HG03196 (cell line): Measurements from ENCODE around the gene AMH.

ENCODE experiments used
- ATAC-seq: cut with Tn5 transposase; IDR thresholded peaks from one replicate; pipeline ENCODE4 v1.9.1; 2021; ENCODE audit not compliant: unreplicated experiment

Gene AMH

DNA sequence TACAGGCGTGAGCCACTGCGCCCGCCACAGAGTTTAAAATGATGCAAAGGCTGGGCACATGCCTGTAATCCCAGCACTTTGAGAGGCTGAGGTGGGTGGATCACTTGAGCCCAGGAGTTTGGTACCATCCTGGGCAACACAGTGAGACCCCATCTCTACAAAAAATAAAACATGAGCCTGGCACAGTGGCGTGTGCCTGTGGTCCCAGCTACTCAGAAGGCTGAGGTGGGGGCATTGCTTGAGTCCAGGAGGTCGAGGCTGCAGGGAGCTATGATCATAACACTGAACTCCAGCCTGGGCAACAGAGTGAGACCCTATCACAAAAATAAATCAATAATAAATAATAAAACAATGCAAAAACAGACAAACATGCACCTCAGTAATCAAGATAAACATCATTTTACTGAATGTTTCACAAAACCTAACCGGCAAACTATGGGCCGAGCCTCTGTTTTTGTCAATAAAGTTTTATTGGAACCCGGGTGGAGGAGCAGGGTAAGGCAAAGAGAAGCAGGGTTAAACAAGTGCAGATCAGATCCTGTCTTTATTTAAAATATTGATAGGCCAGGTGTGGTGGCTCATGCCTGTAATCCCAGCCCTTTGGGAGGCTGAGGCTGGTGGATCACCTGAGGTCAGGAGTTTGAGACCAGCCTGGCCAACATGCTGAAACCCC is 34.8 kb downstream of the AMH start:
- no peak for ATAC-seq

DNA sequence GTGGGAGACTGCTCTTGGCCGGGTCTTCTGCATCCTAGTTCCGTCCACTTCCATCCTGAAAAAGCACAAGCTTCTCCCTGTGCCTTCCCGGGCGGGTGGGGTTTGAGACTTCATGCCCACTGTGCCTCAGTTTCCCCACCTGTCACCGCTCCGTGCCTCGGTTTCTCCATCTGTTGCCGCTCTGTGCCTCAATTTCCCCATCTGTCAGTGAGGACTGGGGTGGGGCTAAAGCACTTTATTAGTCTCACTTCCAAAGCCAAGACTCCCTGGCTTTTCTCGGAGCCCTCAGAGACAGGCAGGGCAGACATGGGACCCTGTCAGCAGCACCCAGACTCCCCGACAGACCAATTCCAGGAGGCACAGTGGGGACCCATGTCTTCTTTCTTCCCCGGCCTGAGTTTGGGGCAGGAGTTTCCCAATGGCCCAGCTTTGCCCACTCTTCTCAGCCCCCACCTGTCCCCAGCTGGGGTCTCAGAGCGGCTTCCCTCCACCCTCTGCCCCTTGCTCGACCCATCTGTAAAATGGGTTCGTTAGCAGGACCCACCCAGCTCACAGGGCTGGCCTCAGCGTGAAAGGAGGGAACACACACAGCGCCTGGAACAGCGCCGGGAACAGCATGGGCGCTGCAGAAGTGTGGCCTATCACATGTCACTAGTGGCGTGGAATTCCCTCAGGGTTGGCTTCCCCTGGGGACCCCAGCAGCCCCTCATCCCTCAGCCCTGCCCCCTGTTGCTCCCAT is 37.4 kb downstream of the AMH start:
- no peak for ATAC-seq

DNA sequence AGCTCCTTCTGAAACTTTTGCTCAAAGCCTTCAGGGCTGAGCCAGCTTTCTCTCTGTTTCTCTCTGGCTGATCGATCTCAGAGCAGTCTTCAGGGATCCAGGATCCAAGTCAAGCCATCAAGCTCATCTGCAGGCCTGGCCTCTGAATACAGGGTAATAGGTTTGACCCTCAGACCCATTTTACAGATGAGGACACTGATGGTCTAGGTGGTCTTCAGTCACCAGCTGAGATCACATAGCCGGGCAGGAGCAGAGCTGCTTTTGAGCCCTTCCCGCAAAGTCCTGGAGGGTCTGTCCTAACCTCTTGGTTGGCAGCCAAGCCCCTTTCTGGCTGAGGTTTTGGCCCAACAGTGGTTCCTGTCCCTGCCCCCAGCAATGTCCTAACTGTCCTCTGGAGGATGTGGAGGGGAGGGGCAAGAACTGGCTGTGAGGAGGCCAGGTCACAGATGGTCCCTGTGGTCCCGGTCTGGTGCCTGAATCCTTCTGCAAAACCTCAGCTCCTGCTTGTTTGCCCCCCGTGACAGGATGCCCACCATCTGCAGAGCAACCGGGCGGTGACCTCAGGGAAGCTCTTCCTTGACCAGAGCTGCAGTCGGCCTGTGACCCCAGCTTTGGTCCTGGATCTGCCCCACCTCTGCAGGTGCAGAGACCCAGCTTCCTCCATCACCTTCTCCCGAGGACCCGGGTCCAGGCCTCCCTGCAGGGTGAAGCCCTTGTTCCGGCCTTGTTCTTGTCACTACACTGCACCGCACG is 38.6 kb downstream of the AMH start:
- ATAC-seq = no peak

DNA sequence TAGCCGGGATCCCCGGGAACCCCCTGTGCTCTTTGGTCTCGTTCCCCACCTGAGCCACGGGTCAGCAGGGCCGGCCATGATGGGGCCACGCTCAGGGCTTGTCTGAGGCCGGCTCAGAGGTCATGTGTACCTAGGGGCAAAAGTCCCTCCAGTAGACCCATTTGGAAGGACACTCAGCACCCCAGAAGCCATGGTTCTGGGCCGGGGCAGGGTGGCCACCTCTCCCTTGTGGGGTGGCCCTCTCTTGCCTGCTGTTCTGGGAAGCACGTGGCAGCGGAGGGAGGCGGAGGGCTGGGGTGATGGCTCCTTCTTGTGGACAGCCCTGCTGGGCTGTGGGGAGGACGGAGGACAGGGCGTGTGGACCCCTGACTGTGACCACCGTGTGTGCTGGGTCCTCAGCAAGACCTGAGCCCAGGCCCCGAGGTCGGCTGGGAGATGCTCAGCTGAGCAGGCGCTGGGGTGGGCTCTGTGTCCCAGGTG is 39.3 kb downstream of the AMH start:
- no peak for ATAC-seq

DNA sequence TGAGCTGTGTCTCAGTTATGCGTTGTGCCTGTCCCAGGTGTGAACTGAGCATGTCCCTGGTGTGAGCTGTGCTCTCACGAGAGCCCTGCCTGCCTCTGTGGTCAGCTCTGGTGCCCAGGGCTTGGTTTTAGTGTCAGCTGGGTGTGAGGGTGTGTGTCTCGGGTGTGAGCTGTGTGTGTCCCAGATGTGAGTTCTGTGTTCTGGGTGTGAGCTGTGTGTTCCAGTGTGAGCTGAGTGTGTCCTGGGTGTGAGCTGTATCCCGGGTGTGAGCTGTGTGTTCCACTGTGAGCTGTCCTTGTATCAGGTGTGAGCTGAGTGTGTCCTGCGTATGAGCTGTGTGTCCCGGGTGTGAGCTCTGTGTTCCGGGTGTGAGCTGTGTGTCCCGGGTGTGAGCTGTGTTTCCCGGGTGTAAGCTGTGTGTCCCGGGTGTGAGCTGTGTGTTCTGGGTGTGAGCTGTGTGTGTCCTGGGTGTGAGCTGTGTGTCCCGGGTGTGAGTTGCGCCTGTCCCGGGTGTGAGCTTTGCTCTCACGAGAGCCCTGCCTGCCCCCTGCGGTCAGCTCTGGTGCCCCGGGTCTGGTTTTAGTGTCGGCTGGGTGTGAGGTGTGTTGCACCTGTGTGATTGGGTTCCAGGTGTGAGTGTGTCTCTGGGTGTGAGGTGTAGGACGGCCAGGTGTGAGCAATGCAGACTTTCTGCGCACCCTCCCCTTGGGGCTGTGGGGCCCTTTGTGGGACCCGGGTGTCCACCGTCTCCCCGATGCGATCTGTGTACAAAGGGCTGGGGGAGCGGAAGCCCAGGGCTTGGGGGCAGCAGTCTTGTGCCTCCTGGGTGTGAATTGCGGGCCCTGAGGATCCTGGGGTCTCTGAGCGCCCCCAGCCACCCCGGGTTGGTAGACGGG is 39.9 kb downstream of the AMH start:
- ATAC-seq = no peak

DNA sequence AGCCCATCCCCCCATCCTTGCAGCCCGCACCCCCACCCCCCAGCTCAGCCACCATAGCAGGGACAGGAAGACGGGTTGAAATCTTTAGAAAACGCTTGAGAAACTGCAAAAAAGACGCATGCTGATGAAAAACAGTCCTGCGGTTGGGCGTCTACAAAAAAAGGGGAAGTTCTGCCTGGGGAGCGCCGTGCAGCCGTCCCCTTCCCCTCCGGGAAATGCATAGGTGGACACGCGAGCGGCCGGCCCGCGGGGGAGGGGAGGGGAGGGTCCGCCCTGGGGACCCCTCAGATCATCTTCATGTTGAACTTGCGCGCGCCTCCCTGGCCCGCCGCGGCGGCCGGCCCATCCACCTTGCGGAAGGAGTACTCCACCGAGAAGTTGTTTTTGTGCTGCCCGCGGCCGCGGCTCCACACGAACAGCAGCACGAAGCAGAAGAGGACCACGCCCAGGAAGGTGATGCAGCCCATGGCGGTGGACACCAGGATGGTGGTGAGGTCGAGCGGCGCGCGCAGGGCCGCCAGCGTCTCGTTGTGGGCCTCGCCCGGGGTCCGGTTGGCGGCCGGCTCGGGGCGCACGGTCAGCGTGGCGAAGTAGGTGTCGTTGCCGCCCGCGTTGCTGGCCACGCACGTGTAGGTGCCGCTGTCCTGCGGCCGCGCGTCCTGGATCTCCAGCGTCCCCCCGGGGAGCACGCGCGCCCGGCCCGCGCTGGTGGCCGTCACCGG is 40.8 kb downstream of the AMH start:
- no peak for ATAC-seq

DNA sequence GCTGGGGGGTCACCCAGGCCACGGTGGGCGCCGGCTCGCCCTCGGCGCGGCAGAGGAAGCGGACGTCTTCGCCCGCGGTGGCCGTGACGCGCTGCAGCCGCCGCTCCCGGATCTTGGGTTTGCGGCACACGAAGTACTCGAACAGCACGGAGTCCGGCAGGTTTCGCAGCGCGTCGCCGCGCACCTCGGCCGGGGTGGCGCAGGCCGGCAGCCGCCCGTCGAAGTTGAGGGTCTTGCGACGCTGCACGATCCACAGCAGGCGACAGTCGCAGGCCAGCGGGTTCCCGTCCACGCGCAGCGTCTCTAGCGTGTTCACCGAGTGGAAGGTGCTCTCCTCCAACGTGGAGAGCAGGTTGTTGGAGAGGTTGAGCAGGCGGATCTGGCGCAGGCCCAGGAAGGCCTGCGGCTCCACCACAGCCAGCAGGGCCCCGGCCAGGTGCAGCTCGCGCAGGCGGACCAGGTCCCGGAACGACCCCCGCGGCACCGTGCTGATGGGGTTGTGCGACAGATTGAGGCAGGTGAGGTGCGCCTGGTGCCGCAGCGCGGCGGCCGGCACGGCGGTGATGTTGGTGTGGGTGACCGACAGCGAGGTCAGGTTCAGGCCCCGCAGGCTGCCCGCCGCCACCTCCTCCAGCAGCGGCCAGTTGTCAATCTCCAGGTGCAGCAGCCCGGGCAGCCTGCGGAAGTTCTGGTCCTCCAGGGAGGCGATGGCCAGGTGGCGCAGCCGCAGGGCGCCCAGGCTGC is 41.5 kb downstream of the AMH start:
- no peak for ATAC-seq

DNA sequence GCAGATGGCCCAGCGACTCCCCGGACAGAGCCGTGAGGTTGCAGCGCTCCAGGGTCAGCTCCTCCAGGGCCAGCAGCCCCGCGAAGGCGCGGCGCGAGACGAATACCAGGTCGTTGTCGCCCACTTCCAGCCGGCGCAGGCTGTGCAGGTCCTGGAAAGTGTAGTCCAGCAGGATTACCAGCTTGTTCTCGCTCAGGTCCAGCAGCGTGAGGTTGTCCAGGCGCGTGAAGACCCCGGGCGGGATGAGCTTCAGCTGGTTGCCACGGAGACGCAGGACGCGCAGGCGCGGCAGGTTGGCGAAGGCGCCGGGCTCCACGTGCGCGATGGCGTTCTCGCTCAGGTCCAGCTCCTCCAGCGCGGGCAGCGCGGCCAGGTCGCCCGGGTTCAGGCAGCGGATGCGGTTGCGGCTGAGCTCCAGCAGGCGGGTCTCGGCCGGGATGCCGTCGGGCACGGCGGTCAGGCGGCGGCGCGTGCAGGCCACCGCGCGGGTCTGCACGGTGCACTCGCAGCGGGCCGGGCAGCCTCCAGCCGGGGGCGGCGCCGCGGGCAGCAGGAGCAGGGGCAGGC is 42.1 kb downstream of the AMH start:
- no peak for ATAC-seq

DNA sequence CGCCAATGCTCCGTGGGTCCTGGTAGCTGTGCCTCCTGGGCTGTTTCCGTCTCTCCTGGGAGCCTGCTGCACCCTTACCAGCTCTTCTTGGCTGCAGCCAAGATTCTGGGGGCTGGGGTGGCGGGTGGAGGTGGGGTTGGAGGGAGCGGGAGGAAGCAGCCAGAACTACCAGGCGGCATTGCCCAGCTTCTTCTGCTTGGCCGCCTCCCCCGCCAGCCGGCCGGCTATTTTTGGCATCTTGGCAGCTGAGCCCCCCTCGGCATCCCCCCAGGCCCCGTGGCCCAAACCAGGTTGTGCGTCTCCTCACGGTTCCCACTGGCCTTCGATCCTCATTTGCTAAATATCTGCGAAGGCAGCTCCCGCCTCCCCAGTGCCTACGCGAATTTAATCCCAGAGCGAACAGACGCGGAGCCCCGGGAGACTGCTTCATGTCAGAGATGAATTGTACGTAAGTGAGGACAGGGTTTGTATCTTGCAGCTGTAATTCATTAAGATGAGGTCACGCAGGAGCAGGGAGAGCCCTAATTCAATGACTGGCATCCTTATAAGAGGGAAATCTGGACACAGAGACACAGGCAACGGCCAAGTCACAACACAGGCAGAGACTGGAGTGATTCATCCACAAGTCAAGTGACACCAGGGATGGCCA is 45.7 kb downstream of the AMH start:
- ATAC-seq = no peak

DNA sequence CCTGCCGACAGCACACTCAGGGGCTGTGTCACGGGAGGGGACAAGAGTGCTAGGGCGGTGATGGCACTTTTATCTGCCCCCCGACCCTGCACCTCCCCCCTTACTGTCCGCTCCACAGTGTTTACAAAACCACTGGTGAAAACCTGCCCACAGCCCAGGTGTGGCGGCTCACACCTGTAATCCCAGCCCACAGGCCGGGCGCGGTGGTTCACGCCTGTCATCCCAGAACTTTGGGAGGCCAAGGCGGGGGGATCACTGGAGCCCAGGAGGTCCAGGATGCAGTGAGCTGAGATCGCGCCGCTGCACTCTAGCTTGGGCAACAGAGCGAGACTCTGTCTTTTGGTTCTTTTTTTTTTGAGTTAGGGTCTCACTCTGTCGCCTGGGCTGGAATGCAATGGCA is 47.0 kb downstream of the AMH start:
- ATAC-seq = no peak

DNA sequence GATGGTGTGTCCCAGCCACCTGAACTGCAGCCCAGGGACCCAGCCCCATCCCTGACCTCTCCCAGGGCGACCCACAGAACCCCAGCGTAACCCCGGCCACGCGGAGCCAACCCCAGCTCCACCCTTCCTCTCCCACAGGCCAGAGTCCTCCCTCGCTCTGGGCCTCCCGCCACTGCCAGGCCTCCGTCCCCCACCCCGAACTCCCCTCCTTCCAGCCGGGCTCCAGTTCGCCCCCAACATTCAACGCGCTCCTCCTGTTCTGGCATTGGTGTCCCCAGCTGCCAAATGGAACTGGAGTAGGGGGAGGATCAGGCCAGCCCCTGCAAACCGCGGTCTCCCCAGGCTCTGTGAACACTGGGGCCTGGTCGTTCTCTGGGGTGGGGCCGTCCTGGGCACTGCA is 51.4 kb downstream of the AMH start:
- no peak for ATAC-seq
